ENCODE results near the gene LSP1.

Gene LSP1

DNA sequence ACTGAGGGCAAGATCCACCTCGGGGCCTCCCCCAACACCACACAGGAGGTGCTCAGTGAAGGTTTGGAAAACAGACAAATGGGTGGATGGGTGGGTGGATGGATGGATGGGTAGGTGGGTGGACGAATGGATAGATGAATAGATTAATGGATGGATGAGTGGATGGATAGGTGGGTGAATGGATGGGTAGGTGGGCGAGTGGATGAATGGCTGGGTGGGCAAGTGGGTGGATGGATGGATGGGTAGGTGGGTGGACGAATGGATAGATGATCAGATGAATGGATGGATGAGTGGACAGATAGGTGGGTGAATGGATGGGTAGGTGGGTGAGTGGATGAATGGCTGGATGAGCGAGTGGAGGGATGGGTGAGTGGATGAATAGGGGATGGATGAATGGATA lies 39.7 kb downstream of the LSP1 start:
- FAIRE-seq: peak; percentile 24
- no peak for DNase-seq (ENCODE audit: insufficient read length)
- no peak for TF ChIP-seq POLR2A (IDR thresholded peaks at IDR 0.05; ENCODE audit: low read depth, low read length)
- TF ChIP-seq TAF1 (IDR thresholded peaks at IDR 0.05; ENCODE audit: borderline replicate concordance, low read depth, low read length): no peak
- TF ChIP-seq POLR2AphosphoS5 (IDR thresholded peaks at IDR 0.05; ENCODE audit: low read depth, low read length): no peak

DNA sequence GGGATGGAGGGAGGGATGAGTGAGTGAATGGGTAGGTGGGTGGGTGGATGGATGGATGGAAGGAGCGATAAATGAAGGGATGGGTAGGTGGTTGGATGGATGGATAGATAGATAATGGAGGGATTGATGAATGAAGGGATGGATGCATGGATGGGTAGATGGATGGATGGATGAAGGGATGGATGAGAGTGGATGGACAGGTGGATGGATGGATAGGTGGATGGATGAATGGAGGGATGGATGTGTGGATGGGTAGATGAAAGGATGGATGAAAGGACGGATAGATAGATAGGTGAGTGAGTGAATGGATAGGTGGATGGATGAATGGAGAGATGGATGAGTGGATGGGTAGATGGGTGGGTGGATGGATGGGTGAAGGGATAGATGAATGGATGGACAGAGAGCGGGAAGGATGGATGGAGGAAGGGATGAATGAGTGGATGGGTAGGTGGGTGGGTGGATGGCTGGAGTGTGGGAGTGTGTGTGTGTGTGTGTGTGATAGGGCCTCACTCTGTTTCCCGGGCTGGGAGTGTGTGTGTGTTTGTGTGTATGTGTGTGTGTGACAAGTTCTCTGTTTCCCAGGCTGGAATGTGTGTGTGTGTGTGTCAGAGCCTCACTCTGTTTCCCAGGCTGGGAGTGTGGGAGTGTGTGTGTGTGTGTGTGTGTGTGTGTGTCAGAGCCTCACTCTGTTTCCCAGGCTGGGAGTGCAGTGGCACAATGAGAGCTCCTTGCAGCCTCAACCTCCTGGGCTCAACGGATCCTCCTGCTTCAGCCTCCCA lies 40.9 kb downstream of the LSP1 start:
- DNase-seq (ENCODE audit: insufficient read length): no peak
- FAIRE-seq: no peak
- TF ChIP-seq TAF1 (IDR thresholded peaks at IDR 0.05; ENCODE audit: borderline replicate concordance, low read depth, low read length): no peak
- no peak for TF ChIP-seq POLR2AphosphoS5 (IDR thresholded peaks at IDR 0.05; ENCODE audit: low read depth, low read length)
- no peak; the same call in 1 of the 2 replicates for TF ChIP-seq POLR2A (IDR thresholded peaks at IDR 0.05; ENCODE audit: low read depth, low read length)

DNA sequence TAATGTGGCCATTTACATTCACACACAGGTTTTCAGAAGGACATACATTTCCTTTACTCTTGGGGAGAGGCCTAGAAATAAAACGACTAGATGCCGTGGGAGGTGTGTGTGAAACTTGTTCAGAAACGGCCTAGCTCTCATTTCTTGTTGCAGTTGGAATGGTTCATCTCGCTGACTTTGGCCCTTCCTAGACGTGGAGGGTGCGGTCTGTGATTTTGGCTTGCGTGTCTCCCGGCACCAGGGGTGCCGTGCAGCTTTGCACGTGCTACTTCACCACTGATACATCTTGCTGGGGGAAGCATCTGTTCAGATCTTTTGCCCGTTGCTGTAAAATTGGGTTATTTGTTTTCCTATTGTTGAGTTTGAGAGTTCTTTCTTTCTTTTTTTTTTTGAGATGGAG lies 41.9 kb downstream of the LSP1 start:
- TF ChIP-seq POLR2AphosphoS5 (IDR thresholded peaks at IDR 0.05; ENCODE audit: low read depth, low read length) (no peak), POLR2A (IDR thresholded peaks at IDR 0.05; ENCODE audit: low read depth, low read length) (no peak), TAF1 (IDR thresholded peaks at IDR 0.05; ENCODE audit: borderline replicate concordance, low read depth, low read length) (no peak)
- peak; percentile 48 for FAIRE-seq
- no peak for DNase-seq (ENCODE audit: insufficient read length)

DNA sequence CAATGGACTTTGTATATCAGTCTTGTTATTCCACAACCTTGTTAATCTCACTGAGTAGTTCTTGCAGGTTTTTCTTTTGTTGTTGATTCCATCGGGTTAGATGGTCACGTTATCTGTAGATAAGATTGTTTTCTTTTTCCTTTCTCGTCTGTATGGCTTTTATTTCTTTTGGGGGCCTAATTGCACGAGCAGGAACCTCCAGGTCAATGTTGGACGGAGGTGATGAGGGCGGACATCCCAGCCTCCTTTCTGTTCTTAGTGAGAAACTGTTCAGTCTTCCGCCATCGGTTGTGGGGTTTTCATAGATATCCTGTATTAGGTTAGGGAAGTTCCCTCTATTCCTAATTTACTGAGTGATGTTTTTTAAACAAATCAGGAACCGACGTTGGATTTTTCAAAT lies 43.6 kb downstream of the LSP1 start:
- FAIRE-seq (no peak), DNase-seq (ENCODE audit: insufficient read length) (no peak)
- TF ChIP-seq TAF1 (IDR thresholded peaks at IDR 0.05; ENCODE audit: borderline replicate concordance, low read depth, low read length) (no peak), POLR2A (IDR thresholded peaks at IDR 0.05; ENCODE audit: low read depth, low read length) (no peak), POLR2AphosphoS5 (IDR thresholded peaks at IDR 0.05; ENCODE audit: low read depth, low read length) (no peak)

DNA sequence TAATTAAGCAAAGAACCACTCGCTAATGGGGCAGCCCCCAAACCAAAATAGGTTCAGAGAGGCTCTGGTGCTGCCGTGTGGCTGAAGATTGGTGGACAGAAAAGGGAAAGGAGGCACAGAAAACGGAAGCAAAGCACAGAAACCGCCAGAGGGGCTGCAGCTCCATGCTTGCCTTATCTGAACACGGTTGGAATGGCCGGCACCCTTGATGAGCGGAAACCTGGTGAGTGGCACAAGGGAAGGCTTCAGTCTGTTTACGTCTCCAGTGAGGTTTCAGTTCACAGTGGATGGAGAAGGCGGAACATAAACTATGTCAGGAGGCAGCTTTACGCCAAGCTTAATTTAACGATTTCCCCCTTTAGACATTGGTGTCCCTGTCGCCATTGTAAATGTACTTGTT lies 44.0 kb downstream of the LSP1 start:
- peak; percentile 86 for FAIRE-seq
- TF ChIP-seq TAF1 (IDR thresholded peaks at IDR 0.05; ENCODE audit: borderline replicate concordance, low read depth, low read length) (no peak), POLR2A (IDR thresholded peaks at IDR 0.05; ENCODE audit: low read depth, low read length) (peak; percentile 63; the same call in 1 of the 2 replicates)

DNA sequence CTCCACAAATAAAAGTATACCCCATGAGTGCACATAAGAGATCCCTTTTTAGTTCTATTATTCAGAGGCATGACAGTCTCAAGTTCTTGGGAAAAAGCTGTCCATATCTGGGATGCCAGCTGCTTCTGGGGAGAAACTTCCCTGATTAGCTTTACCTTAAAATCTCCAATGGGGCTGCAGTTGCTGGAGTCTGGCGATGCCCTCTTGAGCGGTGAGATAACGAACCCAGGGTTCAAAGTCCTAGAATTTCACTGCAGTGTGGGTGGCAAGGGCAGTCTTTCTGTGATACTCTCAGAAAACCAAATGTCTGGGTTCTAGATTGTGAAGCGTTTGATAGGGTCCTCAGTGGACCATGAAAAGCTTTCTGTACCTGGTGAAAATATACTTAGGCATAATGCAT lies 46.2 kb downstream of the LSP1 start:
- TF ChIP-seq POLR2A (IDR thresholded peaks at IDR 0.05; ENCODE audit: low read depth, low read length): no peak
- TF ChIP-seq TAF1 (IDR thresholded peaks at IDR 0.05; ENCODE audit: borderline replicate concordance, low read depth, low read length): no peak
- TF ChIP-seq POLR2AphosphoS5 (IDR thresholded peaks at IDR 0.05; ENCODE audit: low read depth, low read length): no peak
- no peak for DNase-seq (ENCODE audit: insufficient read length)
- FAIRE-seq: no peak

More for the DNA sequence above, 44.0 kb downstream of the LSP1 start:
- DNase-seq (ENCODE audit: insufficient read length): peak; percentile 33

DNA sequence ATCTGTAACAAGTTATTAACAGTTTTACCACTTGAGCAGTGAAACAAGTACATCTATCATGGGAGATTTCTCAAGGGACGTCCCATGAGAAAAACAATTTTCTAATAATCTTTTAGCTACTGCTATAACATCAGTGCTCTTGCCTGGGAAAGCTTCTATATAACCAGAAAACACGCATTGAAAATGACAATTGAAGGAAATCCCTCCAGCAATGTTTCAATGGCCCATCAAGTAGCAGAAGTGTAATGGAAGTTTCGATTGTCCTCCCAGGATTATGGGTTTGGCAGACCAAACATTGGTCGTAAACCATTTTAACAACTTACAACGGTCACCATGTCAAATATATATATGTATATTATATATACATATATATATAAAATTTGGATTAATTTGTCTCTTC lies 46.8 kb downstream of the LSP1 start:
- DNase-seq (ENCODE audit: insufficient read length): no peak
- FAIRE-seq: no peak
- no peak for TF ChIP-seq TAF1 (IDR thresholded peaks at IDR 0.05; ENCODE audit: borderline replicate concordance, low read depth, low read length)
- TF ChIP-seq POLR2A (IDR thresholded peaks at IDR 0.05; ENCODE audit: low read depth, low read length): no peak
- TF ChIP-seq POLR2AphosphoS5 (IDR thresholded peaks at IDR 0.05; ENCODE audit: low read depth, low read length): no peak

DNA sequence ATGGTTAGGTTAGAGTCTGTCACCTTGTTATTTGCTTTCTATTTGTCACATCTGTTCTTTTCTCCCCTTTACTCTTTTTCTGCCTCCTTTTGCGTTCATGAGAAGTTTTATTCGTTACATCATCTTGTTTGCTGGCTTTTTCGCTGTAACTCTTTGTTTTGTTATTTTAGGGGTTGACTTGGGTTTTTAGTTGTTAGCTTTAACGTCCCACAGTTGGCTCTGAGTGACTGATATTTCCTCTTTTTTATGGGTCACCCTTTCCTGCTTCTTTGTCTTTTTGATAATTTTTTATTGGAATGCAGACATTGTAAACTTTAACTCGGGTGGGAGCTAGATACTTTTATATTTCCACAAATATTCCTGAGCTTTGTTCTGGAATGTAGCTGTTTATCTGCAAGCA lies 53.3 kb downstream of the LSP1 start:
- no peak for DNase-seq (ENCODE audit: insufficient read length)
- TF ChIP-seq TAF1 (IDR thresholded peaks at IDR 0.05; ENCODE audit: borderline replicate concordance, low read depth, low read length) (no peak), POLR2AphosphoS5 (IDR thresholded peaks at IDR 0.05; ENCODE audit: low read depth, low read length) (no peak), POLR2A (IDR thresholded peaks at IDR 0.05; ENCODE audit: low read depth, low read length) (no peak)
- no peak for FAIRE-seq

DNA sequence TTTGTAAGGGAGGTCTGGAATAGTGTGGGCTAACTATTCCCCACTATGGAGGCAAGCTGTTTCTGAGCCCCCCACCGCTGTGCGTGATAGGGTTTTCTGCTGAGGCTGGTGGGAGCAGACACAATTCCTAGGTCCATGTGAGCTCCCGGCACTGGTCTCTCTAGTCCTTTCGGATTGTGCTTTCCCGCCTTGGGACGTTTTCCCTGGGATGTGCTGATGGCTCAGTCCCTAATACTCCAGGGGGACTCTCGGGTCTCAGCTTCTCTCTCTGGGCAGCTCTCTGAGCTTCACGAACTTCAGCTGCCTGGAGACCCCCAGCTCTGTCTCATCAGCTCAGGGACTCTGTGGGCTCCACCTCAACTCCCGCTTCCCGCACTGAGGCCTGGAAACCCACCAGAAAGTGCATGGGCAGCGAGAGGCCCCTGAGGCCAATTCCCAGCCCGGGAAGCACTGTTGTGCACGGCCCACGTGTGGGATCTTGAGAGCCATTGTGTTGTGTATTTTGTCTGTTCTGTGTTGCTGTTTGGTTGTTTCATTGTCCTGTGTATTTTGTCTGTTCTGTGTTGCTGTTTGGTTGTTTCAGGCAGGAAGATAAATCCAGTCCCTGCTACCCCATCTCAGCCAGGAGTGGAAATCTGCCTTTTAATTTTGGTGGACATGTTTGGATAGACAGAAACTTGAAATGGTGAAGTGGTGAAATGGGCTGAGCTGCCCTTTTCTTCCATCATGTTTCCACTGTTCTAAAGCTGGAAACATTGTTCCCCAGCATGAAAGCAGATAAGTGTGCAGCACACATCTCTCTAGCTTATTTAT lies 53.9 kb downstream of the LSP1 start:
- FAIRE-seq (no peak), DNase-seq (ENCODE audit: insufficient read length) (no peak)
- TF ChIP-seq POLR2A (IDR thresholded peaks at IDR 0.05; ENCODE audit: low read depth, low read length): no peak
- no peak for TF ChIP-seq POLR2AphosphoS5 (IDR thresholded peaks at IDR 0.05; ENCODE audit: low read depth, low read length)
- no peak for TF ChIP-seq TAF1 (IDR thresholded peaks at IDR 0.05; ENCODE audit: borderline replicate concordance, low read depth, low read length)

DNA sequence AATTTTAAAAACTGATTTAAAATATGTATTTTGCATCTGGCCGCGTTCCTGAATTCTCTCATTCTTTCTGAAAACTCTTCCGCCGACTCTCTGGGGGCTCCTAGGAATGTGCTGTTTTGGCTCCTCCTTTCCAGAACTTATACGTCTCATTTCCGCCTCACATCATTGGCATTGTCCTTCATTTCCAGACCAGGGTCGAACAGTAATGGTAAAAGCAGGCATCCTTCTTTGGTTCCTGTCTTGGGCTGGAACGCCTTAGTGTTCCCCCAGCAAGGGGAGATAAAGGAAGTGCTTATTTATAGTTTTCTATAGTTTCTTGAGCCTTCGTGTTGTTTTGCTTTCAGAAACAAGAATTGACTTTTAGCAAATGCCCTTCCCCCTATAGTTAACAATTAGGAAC lies 55.7 kb downstream of the LSP1 start:
- DNase-seq (ENCODE audit: insufficient read length) (no peak), FAIRE-seq (no peak)
- no peak for TF ChIP-seq POLR2AphosphoS5 (IDR thresholded peaks at IDR 0.05; ENCODE audit: low read depth, low read length)
- no peak for TF ChIP-seq POLR2A (IDR thresholded peaks at IDR 0.05; ENCODE audit: low read depth, low read length)
- TF ChIP-seq TAF1 (IDR thresholded peaks at IDR 0.05; ENCODE audit: borderline replicate concordance, low read depth, low read length): no peak

DNA sequence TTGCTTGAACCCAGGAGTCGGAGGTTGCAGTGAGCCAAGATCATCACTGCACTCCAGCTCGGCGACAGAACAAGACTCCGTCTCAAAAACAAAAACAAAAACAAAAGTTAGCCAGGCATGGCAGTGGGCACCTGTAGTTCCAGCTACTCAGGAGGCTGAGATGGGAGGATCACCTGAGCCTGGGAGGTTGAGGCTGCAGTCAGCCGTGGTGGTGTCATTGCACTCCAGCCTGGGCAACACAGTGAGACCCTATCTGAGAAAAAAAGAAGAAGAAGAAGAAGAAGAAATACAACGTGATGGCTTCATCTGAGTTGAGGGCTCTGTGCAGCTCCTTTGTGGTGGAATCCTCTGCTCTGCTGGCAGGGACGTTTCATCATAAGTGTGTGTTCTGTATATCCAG lies 56.6 kb downstream of the LSP1 start:
- no peak for FAIRE-seq
- TF ChIP-seq POLR2AphosphoS5 (IDR thresholded peaks at IDR 0.05; ENCODE audit: low read depth, low read length) (no peak), POLR2A (IDR thresholded peaks at IDR 0.05; ENCODE audit: low read depth, low read length) (no peak), TAF1 (IDR thresholded peaks at IDR 0.05; ENCODE audit: borderline replicate concordance, low read depth, low read length) (no peak)
- DNase-seq (ENCODE audit: insufficient read length): no peak
